BLaER1 treated with 17β-estradiol and CSF1 and Interleukin-3, amounts not matched to agents 10 nM and 100 nM (cell line): ENCODE measurements around the gene EPHA2.
A peak's percentile ranks its signal among the peaks of the same experiment; 100 is the strongest.

Experiments used
- H3K27ac ChIP-seq, 11 experiments: shearing (Covaris generic); formaldehyde crosslinking; 2 replicates each; pipeline ENCODE4 v1.8.1; 2022
- H3K27me3 ChIP-seq, 11 experiments: shearing (Covaris generic); formaldehyde crosslinking; 2 replicates each; pipeline ENCODE4 v1.8.1; 2022
- H3K36me3 ChIP-seq, 11 experiments: shearing (Covaris generic); formaldehyde crosslinking; 2 replicates each; pipeline ENCODE4 v1.8.1; 2022
- H3K4me1 ChIP-seq, 10 experiments: shearing (Covaris generic); formaldehyde crosslinking; 2 replicates each; pipeline ENCODE4 v1.8.1; 2022
- H3K4me2 ChIP-seq, 11 experiments: shearing (Covaris generic); formaldehyde crosslinking; 2 replicates each; pipeline ENCODE4 v1.8.1; 2022
- H3K4me3 ChIP-seq, 10 experiments: shearing (Covaris generic); formaldehyde crosslinking; 2 replicates each; pipeline ENCODE4 v1.8.1; 2022
- H3K9ac ChIP-seq, 11 experiments: shearing (Covaris generic); formaldehyde crosslinking; 2 replicates each; pipeline ENCODE4 v1.8.1; 2022
- H3K9me3 ChIP-seq, 11 experiments: shearing (Covaris generic); formaldehyde crosslinking; replicated peaks in 1 of 11; 2 replicates each; pipeline ENCODE4 v1.8.1; 2022
- H4K20me1 ChIP-seq, 11 experiments: shearing (Covaris generic); formaldehyde crosslinking; 2 replicates each; pipeline ENCODE4 v1.8.1; 2022
- Cebpa-rat ChIP-seq, 11 experiments: shearing (Covaris generic); IDR thresholded peaks; 2 replicates each; pipeline ENCODE4 v1.8.1; 2022

EPHA2 gene

DNA sequence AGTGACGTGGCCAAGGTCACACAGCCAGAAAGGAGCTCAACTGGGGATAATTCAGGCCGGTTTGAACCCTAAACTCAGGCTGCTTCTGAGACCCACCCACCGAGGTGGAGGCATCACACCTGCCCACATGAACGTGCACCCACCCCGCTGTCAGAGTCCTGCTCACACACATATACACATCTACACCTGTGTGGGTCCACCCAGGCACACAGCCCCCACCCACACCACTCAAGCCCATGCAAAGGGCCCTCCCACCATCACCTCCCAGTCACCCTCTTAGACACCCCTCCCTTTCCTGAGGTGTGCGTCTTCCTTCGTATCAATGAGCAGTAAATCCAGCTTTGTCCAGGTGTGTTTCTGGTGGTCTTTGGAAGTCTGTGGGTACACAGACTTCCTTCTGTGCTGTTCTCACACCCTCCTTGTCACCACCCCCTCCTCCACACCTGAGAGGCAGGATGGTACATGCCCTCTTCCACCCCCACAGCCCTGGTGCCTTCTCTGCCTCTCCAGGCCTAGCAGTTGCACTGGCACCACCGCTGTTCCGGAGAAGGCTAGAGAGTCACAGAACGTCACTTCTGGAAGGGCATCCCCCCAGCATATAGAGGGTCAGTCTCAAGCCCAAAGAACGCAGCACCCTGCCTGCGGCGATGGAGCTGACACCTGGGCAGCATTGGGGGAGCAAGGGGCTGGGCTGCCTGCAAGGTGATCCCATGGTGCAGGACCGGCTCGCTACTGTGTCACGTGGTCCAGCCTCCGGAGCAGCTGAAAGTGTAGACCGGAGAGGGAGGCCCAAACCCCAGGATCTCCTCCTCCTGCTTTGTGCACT, 63.6 kb downstream of the EPHA2 start:
- TF ChIP-seq Cebpa-rat (IDR thresholded peaks at IDR 0.05), result no peak

GRCh38 chr1:16091296-16091695, 64.6 kb downstream of the EPHA2 start:
- Histone ChIP-seq H3K27me3 (peaks cover 0 to 14% (median 0%) of the 10 kb centered on the region in 11 experiments; a peak in 2 of 22 replicates), H3K4me3 (no peak overlapping the region), H3K36me3 (no peaks in the 10 kb centered on the region), H3K4me2 (no peak overlapping the region), H3K4me1 (peaks cover 17 to 34% (median 26%) of the 10 kb centered on the region in 10 experiments), H3K9me3 (no peaks in the 10 kb centered on the region), H3K9ac (no peak overlapping the region), H4K20me1 (peaks cover 0 to 10% (median 0%) of the 10 kb centered on the region in 11 experiments; a peak in 2 of 22 replicates), H3K27ac (no peak overlapping the region)
- no peak for TF ChIP-seq Cebpa-rat (IDR thresholded peaks at IDR 0.05)

More for the DNA sequence above, 63.6 kb downstream of the EPHA2 start:
- no peaks in the 10 kb centered on the region for H3K36me3 ChIP-seq
- H3K27ac ChIP-seq, result no peak overlapping the region
- no peak overlapping the region for H3K4me3 ChIP-seq
- H3K27me3 ChIP-seq, result peaks cover 0 to 14% (median 0%) of the 10 kb centered on the region in 11 experiments; a peak in 2 of 22 replicates
- H3K9me3 ChIP-seq, result no peaks in the 10 kb centered on the region
- no peak overlapping the region for H3K4me2 ChIP-seq
- H3K9ac ChIP-seq, result no peak overlapping the region
- peaks cover 0 to 10% (median 0%) of the 10 kb centered on the region in 11 experiments; a peak in 2 of 22 replicates for H4K20me1 ChIP-seq
- peaks cover 17 to 34% (median 26%) of the 10 kb centered on the region in 10 experiments for H3K4me1 ChIP-seq

GRCh38 chr1:16090076-16090826, 65.6 kb downstream of the EPHA2 start:
- no peaks in the 10 kb centered on the region for H3K36me3 ChIP-seq
- H3K4me2 ChIP-seq, result peak overlapping the region in 8 of 11 experiments; percentile 13 to 47 (median 24); a peak in 10 of 22 replicates

GRCh38 chr1:16088996-16089395, 66.9 kb downstream of the EPHA2 start:
- peak overlapping the region in 3 of 11 experiments; percentile 61 to 73 (median 62); a peak in 5 of 22 replicates for H3K27ac ChIP-seq

More at GRCh38 chr1:16090076-16090826, 65.6 kb downstream of the EPHA2 start:
- no peak overlapping the region for H3K9ac ChIP-seq
- peaks cover 0 to 10% (median 0%) of the 10 kb centered on the region in 11 experiments; a peak in 2 of 22 replicates for H4K20me1 ChIP-seq
- TF ChIP-seq Cebpa-rat (IDR thresholded peaks at IDR 0.05), result no peak
- H3K4me3 ChIP-seq, result no peak overlapping the region
- H3K27me3 ChIP-seq, result peaks cover 0 to 8% (median 0%) of the 10 kb centered on the region in 11 experiments; a peak in 2 of 22 replicates
- peaks cover 27 to 40% (median 33%) of the 10 kb centered on the region in 10 experiments for H3K4me1 ChIP-seq
- H3K9me3 ChIP-seq, result no peaks in the 10 kb centered on the region
- no peak overlapping the region for H3K27ac ChIP-seq

GRCh38 chr1:16088351-16088911, 67.4 kb downstream of the EPHA2 start:
- Histone ChIP-seq H3K36me3 (no peaks in the 10 kb centered on the region), H3K4me3 (no peak overlapping the region), H3K9me3 (no peaks in the 10 kb centered on the region), H3K9ac (peak overlapping the region in 6 of 11 experiments; percentile 1 to 67 (median 39); a peak in 6 of 22 replicates), H3K27me3 (peaks cover 0 to 8% (median 0%) of the 10 kb centered on the region in 11 experiments; a peak in 2 of 22 replicates), H4K20me1 (peaks cover 0 to 10% (median 0%) of the 10 kb centered on the region in 11 experiments; a peak in 2 of 22 replicates), H3K4me1 (peaks cover 28 to 41% (median 33%) of the 10 kb centered on the region in 10 experiments), H3K4me2 (peak overlapping the region; percentile 61 to 94 (median 81)), H3K27ac (peak overlapping the region in 4 of 11 experiments; percentile 1 to 73 (median 62); a peak in 6 of 22 replicates)
- no peak for TF ChIP-seq Cebpa-rat (IDR thresholded peaks at IDR 0.05)

More at GRCh38 chr1:16088996-16089395, 66.9 kb downstream of the EPHA2 start:
- Histone ChIP-seq H3K36me3 (no peaks in the 10 kb centered on the region), H3K9ac (peak overlapping the region in 4 of 11 experiments; percentile 37 to 67 (median 52); a peak in 4 of 22 replicates), H3K4me1 (peaks cover 28 to 41% (median 33%) of the 10 kb centered on the region in 10 experiments), H3K4me2 (peak overlapping the region; percentile 61 to 94 (median 81)), H3K27me3 (peaks cover 0 to 8% (median 0%) of the 10 kb centered on the region in 11 experiments; a peak in 2 of 22 replicates), H3K4me3 (no peak overlapping the region), H3K9me3 (no peaks in the 10 kb centered on the region), H4K20me1 (peaks cover 0 to 10% (median 0%) of the 10 kb centered on the region in 11 experiments; a peak in 2 of 22 replicates)
- TF ChIP-seq Cebpa-rat (IDR thresholded peaks at IDR 0.05), result no peak

DNA sequence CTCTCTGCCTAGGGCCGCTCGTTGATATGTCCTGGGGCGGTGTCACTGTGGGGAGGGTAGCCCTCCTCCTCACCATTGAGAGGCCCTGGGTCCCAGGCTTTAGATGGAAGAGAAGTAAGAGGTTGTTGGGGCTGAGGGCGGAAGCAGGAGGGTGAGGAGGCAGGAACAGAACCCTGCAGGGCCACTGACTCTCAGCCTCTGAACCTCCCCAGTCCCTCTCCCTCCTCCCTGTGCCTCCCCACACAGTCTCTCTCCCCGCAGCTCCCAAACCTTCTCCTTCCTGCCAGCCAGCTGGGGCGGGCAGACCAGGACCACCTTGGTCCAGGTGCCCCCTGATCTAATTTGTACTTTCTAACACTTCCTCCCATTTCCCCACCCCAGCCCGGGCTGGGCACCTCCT, 68.1 kb downstream of the EPHA2 start:
- TF ChIP-seq Cebpa-rat (IDR thresholded peaks at IDR 0.05), result no peak
- Histone ChIP-seq H3K4me1 (peaks cover 28 to 41% (median 33%) of the 10 kb centered on the region in 10 experiments), H3K27me3 (peaks cover 0 to 8% (median 0%) of the 10 kb centered on the region in 11 experiments; a peak in 2 of 22 replicates), H3K4me2 (peak overlapping the region; percentile 61 to 94 (median 81)), H3K27ac (peak overlapping the region in 2 of 11 experiments; percentile 61 to 73; a peak in 3 of 22 replicates), H3K4me3 (no peak overlapping the region), H3K9ac (peak overlapping the region in 4 of 11 experiments; percentile 0 to 62 (median 31); a peak in 3 of 22 replicates), H3K9me3 (no peaks in the 10 kb centered on the region), H3K36me3 (no peaks in the 10 kb centered on the region), H4K20me1 (peaks cover 0 to 10% (median 0%) of the 10 kb centered on the region in 11 experiments; a peak in 2 of 22 replicates)

GRCh38 chr1:16085522-16085921, 70.3 kb downstream of the EPHA2 start:
- Histone ChIP-seq H3K27ac (no peak overlapping the region; a peak in 1 of 22 replicates), H3K4me2 (peak overlapping the region; percentile 12 to 67 (median 43); a peak in 18 of 22 replicates), H3K4me1 (peaks cover 28 to 41% (median 33%) of the 10 kb centered on the region in 10 experiments), H3K36me3 (no peaks in the 10 kb centered on the region), H3K27me3 (0 out of 22 replicates have a peak, but pooled peaks cover 0 to 4% (median 0%) of the 10 kb centered on the region in 11 experiments), H3K9ac (peak overlapping the region in 2 of 11 experiments; percentile 18 to 41; a peak in 2 of 22 replicates), H3K4me3 (no peak overlapping the region), H4K20me1 (peaks cover 0 to 6% (median 0%) of the 10 kb centered on the region in 11 experiments; a peak in 2 of 22 replicates), H3K9me3 (no peaks in the 10 kb centered on the region)
- TF ChIP-seq Cebpa-rat (IDR thresholded peaks at IDR 0.05), result no peak

DNA sequence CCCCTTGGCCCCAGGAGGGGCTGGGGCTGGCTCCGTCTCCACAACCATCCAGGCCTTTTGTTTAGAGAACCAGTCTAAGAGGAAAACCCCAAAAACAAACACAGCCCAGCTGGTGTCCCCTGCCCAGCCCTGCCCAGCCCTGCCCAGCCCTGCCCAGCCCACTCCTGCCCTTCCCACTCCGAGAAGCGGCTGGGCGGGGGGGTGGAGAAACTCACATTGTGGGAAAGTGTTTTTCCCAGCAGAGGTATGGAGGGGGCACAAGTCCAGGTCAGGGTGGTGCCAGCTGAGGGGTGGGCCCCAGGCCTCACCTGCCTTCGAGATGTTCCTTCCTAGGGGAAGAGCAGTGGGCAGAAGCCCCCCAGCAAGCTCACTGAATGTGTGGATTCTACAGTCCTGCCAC, 72.4 kb downstream of the EPHA2 start:
- Histone ChIP-seq H3K36me3 (no peaks in the 10 kb centered on the region), H3K9ac (no peak overlapping the region), H3K27ac (no peak overlapping the region), H3K4me2 (no peak overlapping the region), H3K9me3 (no peaks in the 10 kb centered on the region), H3K4me3 (no peak overlapping the region), H4K20me1 (peaks cover 0 to 6% (median 0%) of the 10 kb centered on the region in 11 experiments; a peak in 2 of 22 replicates), H3K27me3 (no peaks in the 10 kb centered on the region), H3K4me1 (peaks cover 19 to 30% (median 24%) of the 10 kb centered on the region in 10 experiments)
- no peak for TF ChIP-seq Cebpa-rat (IDR thresholded peaks at IDR 0.05)
